ENCODE measurements around the gene TENT4A.

DNA sequence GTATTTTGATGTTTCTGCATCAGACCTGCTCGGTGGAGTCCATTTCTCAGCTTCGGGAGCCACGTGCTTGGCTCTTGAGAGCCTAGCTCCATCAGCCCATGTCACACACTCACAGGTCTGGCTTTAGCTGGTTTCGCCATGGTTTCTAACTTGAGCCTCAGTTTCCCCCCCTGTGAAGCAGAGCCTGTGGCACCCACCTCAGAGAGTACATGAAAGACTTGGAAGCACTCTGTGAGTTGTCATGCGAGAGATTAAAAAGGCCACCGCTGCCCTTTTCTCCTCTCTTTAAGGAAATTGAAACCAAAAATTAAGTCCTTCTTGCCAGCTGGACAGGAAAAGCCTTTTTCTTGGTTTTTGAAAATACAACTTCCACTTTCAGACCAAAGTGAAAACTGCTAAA lies 8.8 kb downstream of the TENT4A start:
- TF ChIP-seq CTCF (IDR thresholded peaks at IDR 0.05) (no peak), POLR2A (IDR thresholded peaks at IDR 0.05) (no peak), EP300 (IDR thresholded peaks at IDR 0.05) (no peak), POLR2AphosphoS5 (IDR thresholded peaks at IDR 0.05) (no peak)

All from stomach (tissue), 4 donors.